Measurements from ENCODE around the gene BICRA.
"Not testable (repeated sequence)": the region's sequence is repeated elsewhere in the genome, so short reads cannot be mapped to it uniquely, and the experiment has no call there.

BICRA gene

GRCh38 chr19:47631681-47632446 lies 22.9 kb downstream of the BICRA start:
- DNase-seq: no peak

- DNase-seq: no peak
Measured at GRCh38 chr19:47633517-47633916, 24.6 kb downstream of the BICRA start.

GRCh38 chr19:47633996-47634395 lies 25.1 kb downstream of the BICRA start:
- no peak for DNase-seq

GRCh38 chr19:47635152-47635754 lies 26.3 kb downstream of the BICRA start:
- DNase-seq: not testable (repeated sequence)

- no peak for DNase-seq
Measured at GRCh38 chr19:47637550-47637949, 28.6 kb downstream of the BICRA start.

- no peak for DNase-seq
Measured at GRCh38 chr19:47641891-47642485, 33.1 kb downstream of the BICRA start.

GRCh38 chr19:47643281-47643680 lies 34.3 kb downstream of the BICRA start:
- DNase-seq: no peak

- no peak for DNase-seq
Measured at GRCh38 chr19:47644199-47644598, 35.3 kb downstream of the BICRA start.

- no peak for DNase-seq
Measured at GRCh38 chr19:47644743-47645482, 36.0 kb downstream of the BICRA start.

- no peak for DNase-seq
Measured at GRCh38 chr19:47646924-47647323, 38.0 kb downstream of the BICRA start.

GRCh38 chr19:47649588-47649987 lies 40.7 kb downstream of the BICRA start:
- no peak for DNase-seq

- no peak for DNase-seq
Measured at GRCh38 chr19:47650700-47651099, 41.8 kb downstream of the BICRA start.

GRCh38 chr19:47651132-47651531 lies 42.2 kb downstream of the BICRA start:
- DNase-seq: no peak

- no peak for DNase-seq
Measured at GRCh38 chr19:47651691-47652090, 42.8 kb downstream of the BICRA start.

- DNase-seq: no peak
Measured at GRCh38 chr19:47652285-47652684, 43.4 kb downstream of the BICRA start.

GRCh38 chr19:47653856-47654255 lies 44.9 kb downstream of the BICRA start:
- no peak for DNase-seq

GRCh38 chr19:47657719-47658118 lies 48.8 kb downstream of the BICRA start:
- DNase-seq: no peak

- DNase-seq: no peak
Measured at GRCh38 chr19:47658431-47659348, 49.8 kb downstream of the BICRA start.

GRCh38 chr19:47660435-47660832 lies 51.5 kb downstream of the BICRA start:
- no peak for DNase-seq

- no peak for DNase-seq
Measured at GRCh38 chr19:47661161-47661560, 52.2 kb downstream of the BICRA start.

GRCh38 chr19:47661611-47662010 lies 52.7 kb downstream of the BICRA start:
- DNase-seq: no peak

- DNase-seq: no peak
Measured at GRCh38 chr19:47663435-47663910, 54.5 kb downstream of the BICRA start.

Data from stimulated activated CD8-positive, alpha-beta memory T cell treated with anti-CD3 and anti-CD28 coated beads, Interleukin-4, amount 100 ng/mL, for 48 hours (primary cell).